Body of pancreas (tissue), 4 donors: Measurements from ENCODE around the gene MDN1.

Experiments used
- CTCF ChIP-seq, 7 experiments: fragments of 450-650 bp in 4 of 7; fragments of 200-600 bp in 3 of 7; sonication (generic) in 3 of 7; IDR thresholded peaks; one replicate each; pipeline ENCODE4 v1.5.1; 2016 to 2019; ENCODE audit warnings: antibody characterized with exemption in 7 of 7
- POLR2A ChIP-seq, 3 donors: fragments of 450-650 bp; IDR thresholded peaks; one replicate each; pipeline ENCODE4 v1.6.1; 2016; ENCODE audit warnings: antibody characterized with exemption in 3 of 3, mild to moderate bottlenecking in 2 of 3

- TF ChIP-seq CTCF (IDR thresholded peaks at IDR 0.05) (no peak), POLR2A (IDR thresholded peaks at IDR 0.05) (no peak)
Measured at GRCh38 chr6:89763550-89763949, 56.0 kb downstream of the MDN1 start.
